ENCODE data around the gene RNF149.
"Not testable (repeated sequence)": the region's sequence is repeated elsewhere in the genome, so short reads cannot be mapped to it uniquely, and the experiment has no call there.

The RNF149 gene

GRCh38 chr2:101256316-101256715 is 52.2 kb downstream of the RNF149 start:
- no peak for DNase-seq (ENCODE audit: low read depth in 2 of 2)

- no peak for DNase-seq (ENCODE audit: low read depth in 2 of 2)
Observed at GRCh38 chr2:101255501-101255900, 53.0 kb downstream of the RNF149 start.

- no peak for DNase-seq (ENCODE audit: low read depth in 2 of 2)
Observed at GRCh38 chr2:101253703-101254450, 54.6 kb downstream of the RNF149 start.

GRCh38 chr2:101253013-101253702 is 55.3 kb downstream of the RNF149 start:
- DNase-seq (ENCODE audit: low read depth in 2 of 2) = peak; percentile 55 to 59

GRCh38 chr2:101252408-101253012 is 56.0 kb downstream of the RNF149 start, which contains the start of gene CNOT11:
TSS of gene CNOT11 (plus strand) at chr2:101252886. CDS start at chr2:101252965, 79 bp downstream.
- DNase-seq (ENCODE audit: low read depth in 2 of 2) = peak; percentile 99

- no peak for DNase-seq (ENCODE audit: low read depth in 2 of 2)
Observed at GRCh38 chr2:101251844-101252407, 56.6 kb downstream of the RNF149 start.

- DNase-seq (ENCODE audit: low read depth in 2 of 2) = not testable (repeated sequence)
Observed at GRCh38 chr2:101251246-101251781, 57.2 kb downstream of the RNF149 start.

- DNase-seq (ENCODE audit: low read depth in 2 of 2) = no peak
Observed at GRCh38 chr2:101249826-101250225, 58.7 kb downstream of the RNF149 start.

GRCh38 chr2:101248756-101249155 is 59.7 kb downstream of the RNF149 start:
- DNase-seq (ENCODE audit: low read depth in 2 of 2) = not testable (repeated sequence)

GRCh38 chr2:101245468-101245867 is 63.0 kb downstream of the RNF149 start:
- not testable (repeated sequence) for DNase-seq (ENCODE audit: low read depth in 2 of 2)

- not testable (repeated sequence) for DNase-seq (ENCODE audit: low read depth in 2 of 2)
Observed at GRCh38 chr2:101244899-101245298, 63.6 kb downstream of the RNF149 start.

- DNase-seq (ENCODE audit: low read depth in 2 of 2) = not testable (repeated sequence)
Observed at GRCh38 chr2:101244373-101244772, 64.1 kb downstream of the RNF149 start.

- no peak for DNase-seq (ENCODE audit: low read depth in 2 of 2)
Observed at GRCh38 chr2:101241158-101241557, 67.3 kb downstream of the RNF149 start.

GRCh38 chr2:101240694-101241093 is 67.8 kb downstream of the RNF149 start:
- not testable (repeated sequence) for DNase-seq (ENCODE audit: low read depth in 2 of 2)

- DNase-seq (ENCODE audit: low read depth in 2 of 2) = not testable (repeated sequence)
Observed at GRCh38 chr2:101239760-101240118, 68.8 kb downstream of the RNF149 start.

GRCh38 chr2:101238930-101239759 is 69.4 kb downstream of the RNF149 start:
- DNase-seq (ENCODE audit: low read depth in 2 of 2) = no peak

- DNase-seq (ENCODE audit: low read depth in 2 of 2) = not testable (repeated sequence)
Observed at GRCh38 chr2:101237944-101238343, 70.6 kb downstream of the RNF149 start.

- DNase-seq (ENCODE audit: low read depth in 2 of 2) = not testable (repeated sequence)
Observed at GRCh38 chr2:101235956-101236355, 72.5 kb downstream of the RNF149 start.

- DNase-seq (ENCODE audit: low read depth in 2 of 2) = no peak
Observed at GRCh38 chr2:101234169-101234938, 74.1 kb downstream of the RNF149 start.

GRCh38 chr2:101232770-101233169 is 75.7 kb downstream of the RNF149 start:
- DNase-seq (ENCODE audit: low read depth in 2 of 2) = no peak

Data from stimulated activated CD4-positive, alpha-beta T cell treated with anti-CD3 and anti-CD28 coated beads, Interleukin-1b, Interleukin-23, amount 100 ng/mL, for 4 hours (primary cell).